ENCODE measurements around the gene PRR11. TPM values are rescaled to one million over a fixed set of nuclear protein-coding genes. Genes with fewer than 3 reads are reported as not detected.
A peak's percentile ranks its signal among the peaks of the same experiment; 100 is the strongest.
"Not testable (repeated sequence)": the region's sequence is repeated elsewhere in the genome, so short reads cannot be mapped to it uniquely, and the experiment has no call there.

PRR11 gene
- total RNA-seq, 1 experiment from 2014 or later: 109 TPM

GRCh38 chr17:59221159-59221847 lies 65.8 kb downstream of the PRR11 start:
- Histone ChIP-seq H3K27ac (peak overlapping the region; percentile 57; the same call in 1 of the 2 replicates), H3K4me2 (peak overlapping the region; percentile 93), H3K4me3 (peak overlapping the region; percentile 97), H3K9me2 (ENCODE audit: insufficient read depth) (no peaks in the 10 kb centered on the region), H4K20me1 (ENCODE audit: insufficient read depth) (no peaks in the 10 kb centered on the region), H2AFZ (peak overlapping the region; percentile 98), H3K4me1 (replicated peaks; ENCODE audit: insufficient read depth) (peaks cover 20% of the 10 kb centered on the region), H3F3A (ENCODE audit: insufficient read depth, low read depth) (peaks cover 8% of the 10 kb centered on the region), H3K9me3 (ENCODE audit: insufficient read depth, low read depth) (no peaks in the 10 kb centered on the region), H3K27me3 (ENCODE audit: insufficient read depth, low read depth) (no peaks in the 10 kb centered on the region), H3K79me2 (ENCODE audit: low read depth) (no peaks in the 10 kb centered on the region), H3K36me3 (ENCODE audit: low read depth) (no peaks in the 10 kb centered on the region)
- CTCF ChIA-PET: interaction anchor here (0.5 to 0.6 kb wide), 2 partner anchors 281 to 645 kb away, joined by 4 to 7 read pairs; no protein-coding TSS in a partner anchor
- intact Hi-C loops (cut with micrococcal nuclease; ENCODE audit: unreplicated experiment): loop anchor here (2.0 kb wide), 3 partner anchors 75 to 219 kb away; no protein-coding TSS in a partner anchor
- DNase-seq: peak in 1 of 2 experiments; percentile 7
- POLR2A ChIA-PET (ENCODE audit: unreplicated experiment): interaction anchor here (0.6 kb wide), 1 partner anchor 128 kb away, joined by 8 read pairs; no protein-coding TSS in a partner anchor
- TSS peak; percentile 17 for BruUV-seq (replicated peaks)
- TF ChIP-seq EZH2 (IDR thresholded peaks at IDR 0.05; ENCODE audit: low read depth) (no peak), CTCF (conservative IDR thresholded peaks at IDR 0.05) (no peak)

GRCh38 chr17:59223813-59224212 lies 68.3 kb downstream of the PRR11 start:
- TF ChIP-seq EZH2 (IDR thresholded peaks at IDR 0.05; ENCODE audit: low read depth) (no peak), CTCF (conservative IDR thresholded peaks at IDR 0.05) (no peak)
- Histone ChIP-seq H3K36me3 (ENCODE audit: low read depth) (no peaks in the 10 kb centered on the region), H3K27me3 (ENCODE audit: insufficient read depth, low read depth) (no peaks in the 10 kb centered on the region), H2AFZ (no peak overlapping the region), H4K20me1 (ENCODE audit: insufficient read depth) (no peaks in the 10 kb centered on the region), H3K9me2 (ENCODE audit: insufficient read depth) (no peaks in the 10 kb centered on the region), H3K79me2 (ENCODE audit: low read depth) (no peaks in the 10 kb centered on the region), H3K27ac (no peak overlapping the region), H3K4me3 (no peak overlapping the region), H3F3A (ENCODE audit: insufficient read depth, low read depth) (peaks cover 6% of the 10 kb centered on the region; the same call in 1 of the 2 replicates), H3K4me2 (no peak overlapping the region), H3K9me3 (ENCODE audit: insufficient read depth, low read depth) (no peaks in the 10 kb centered on the region), H3K4me1 (replicated peaks; ENCODE audit: insufficient read depth) (peaks cover 12% of the 10 kb centered on the region)
- intact Hi-C loops (cut with micrococcal nuclease; ENCODE audit: unreplicated experiment): no loop called here
- no TSS peak for BruUV-seq (replicated peaks)
- ChIA-PET POLR2A (ENCODE audit: unreplicated experiment) (no interaction called here), CTCF (no interaction called here)
- no peak for DNase-seq

GRCh38 chr17:59228588-59228987 lies 73.0 kb downstream of the PRR11 start:
- H3K27ac ChIP-seq; H2AFZ ChIP-seq; DNase-seq; H3K9me2 ChIP-seq (ENCODE audit: insufficient read depth); H4K20me1 ChIP-seq (ENCODE audit: insufficient read depth); H3K9me3 ChIP-seq (ENCODE audit: insufficient read depth, low read depth); H3K4me2 ChIP-seq; H3F3A ChIP-seq (ENCODE audit: insufficient read depth, low read depth); H3K4me1 ChIP-seq (replicated peaks; ENCODE audit: insufficient read depth); H3K79me2 ChIP-seq (ENCODE audit: low read depth); CTCF ChIA-PET; BruUV-seq (replicated peaks); H3K36me3 ChIP-seq (ENCODE audit: low read depth); H3K27me3 ChIP-seq (ENCODE audit: insufficient read depth, low read depth); intact Hi-C loops (cut with micrococcal nuclease; ENCODE audit: unreplicated experiment); H3K4me3 ChIP-seq: not testable (repeated sequence)
- POLR2A ChIA-PET (ENCODE audit: unreplicated experiment): interaction anchor here (0.7 kb wide), 1 partner anchor 19 kb away, joined by 14 read pairs; no protein-coding TSS in a partner anchor
